GM18502 (cell line): ENCODE data around the gene KIF26A.

ENCODE experiments used
- ATAC-seq: cut with Tn5 transposase; IDR thresholded peaks from one replicate; pipeline ENCODE4 v1.9.1; 2021; ENCODE audit warnings: mild to moderate bottlenecking; ENCODE audit not compliant: unreplicated experiment, poor library complexity

The KIF26A gene

DNA sequence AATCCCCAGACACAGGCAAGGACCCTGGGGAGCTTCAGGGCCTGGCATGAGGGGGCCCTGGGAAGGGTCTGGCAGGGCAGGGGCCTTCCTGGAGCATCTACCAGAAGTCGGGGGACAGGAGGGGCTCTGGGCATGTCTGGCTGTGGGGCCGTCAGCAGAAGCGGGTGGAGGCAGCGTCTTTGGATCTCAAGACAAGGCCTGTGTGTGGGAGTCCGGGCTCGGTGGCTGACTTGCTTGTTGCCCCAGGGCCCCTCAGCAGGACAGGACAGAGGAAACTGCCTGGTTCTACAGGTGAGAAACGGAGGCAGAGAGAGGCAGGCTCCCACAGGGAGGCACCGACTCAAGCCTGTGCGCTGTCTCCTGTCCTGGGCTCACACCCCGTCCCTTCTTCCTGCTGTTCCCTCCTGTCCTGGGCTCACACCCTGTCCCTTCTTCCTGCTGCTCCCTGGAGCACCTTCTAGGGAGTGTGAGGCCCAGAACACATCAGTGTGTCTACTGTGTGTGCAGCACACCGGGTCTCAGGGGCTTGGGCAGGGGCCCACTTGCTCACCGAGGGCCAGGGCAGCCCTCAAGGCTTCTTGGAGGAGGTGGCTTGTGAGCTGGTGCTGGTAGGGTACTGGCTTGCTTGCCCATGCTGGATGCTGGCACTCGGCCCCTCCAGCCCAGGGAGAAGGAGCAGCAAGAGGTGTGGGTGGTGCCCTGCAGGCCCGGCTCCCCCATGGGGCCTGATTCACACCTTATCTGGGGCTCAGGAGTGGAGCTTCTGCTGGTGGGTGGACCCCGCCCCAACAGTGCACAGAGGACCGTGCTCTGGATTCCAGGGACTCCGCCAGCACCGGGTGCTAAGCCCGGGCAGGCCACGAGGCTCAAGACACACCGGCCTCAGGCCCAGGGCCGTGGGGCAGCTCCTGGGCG is 38.0 kb upstream of the KIF26A start:
- no peak for ATAC-seq

DNA sequence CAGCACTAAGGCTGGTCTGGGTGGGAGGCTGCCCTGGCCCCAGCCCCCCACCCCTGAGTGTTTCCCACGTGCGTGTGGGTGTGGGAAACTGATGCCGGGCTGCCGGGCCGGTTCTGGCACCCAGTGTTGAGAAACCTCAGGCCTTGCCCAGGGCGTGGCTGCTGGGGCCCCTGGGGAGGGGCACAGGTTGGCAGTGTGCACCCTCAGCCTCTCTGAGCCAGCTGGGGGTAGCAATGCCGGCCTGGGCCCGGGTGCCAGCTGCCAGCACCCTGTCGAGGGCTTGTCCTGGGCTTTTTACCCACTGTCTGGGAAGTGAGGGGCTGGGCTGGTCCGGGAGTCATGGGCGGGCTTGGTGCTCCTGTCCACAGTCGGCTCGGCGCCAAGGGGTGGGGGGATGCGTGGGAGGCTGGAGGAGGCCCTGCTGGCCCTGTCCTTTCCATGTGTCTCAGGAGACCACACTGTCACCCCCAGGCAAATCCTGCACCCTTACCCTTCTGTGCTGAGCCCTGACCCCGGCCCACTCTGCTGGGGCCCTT is 37.2 kb upstream of the KIF26A start:
- no peak for ATAC-seq

DNA sequence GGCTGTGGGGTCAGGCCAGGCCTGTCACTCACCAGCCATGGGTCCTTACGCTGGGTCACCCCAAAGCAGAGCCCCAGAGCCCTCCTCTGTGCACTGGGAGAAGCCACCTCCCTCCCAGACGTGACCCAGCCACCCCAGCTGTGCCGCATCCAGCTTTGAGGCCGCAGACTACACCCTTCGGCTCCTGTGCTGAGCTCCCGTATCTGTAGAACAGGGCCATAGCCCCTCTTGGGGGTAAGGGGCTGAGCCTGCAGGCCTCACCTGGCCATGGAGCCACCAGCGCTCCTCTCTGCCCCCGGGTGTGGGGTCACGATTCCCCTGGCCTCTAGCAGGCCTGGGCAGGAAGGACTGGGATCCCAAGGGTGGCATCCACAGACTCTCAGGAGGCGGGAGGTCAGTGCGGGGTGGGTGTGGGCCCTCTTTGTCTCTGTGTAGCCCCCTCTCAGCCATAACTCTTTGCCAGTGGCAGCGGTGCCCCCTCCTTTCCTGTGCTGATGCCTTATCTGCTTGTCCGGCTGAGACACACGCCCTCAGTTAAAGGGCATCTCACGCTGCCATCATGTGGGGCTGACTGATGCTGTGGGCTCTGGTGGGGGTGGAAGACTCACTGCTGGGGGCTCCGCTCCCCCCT is 36.6 kb upstream of the KIF26A start:
- ATAC-seq: no peak

DNA sequence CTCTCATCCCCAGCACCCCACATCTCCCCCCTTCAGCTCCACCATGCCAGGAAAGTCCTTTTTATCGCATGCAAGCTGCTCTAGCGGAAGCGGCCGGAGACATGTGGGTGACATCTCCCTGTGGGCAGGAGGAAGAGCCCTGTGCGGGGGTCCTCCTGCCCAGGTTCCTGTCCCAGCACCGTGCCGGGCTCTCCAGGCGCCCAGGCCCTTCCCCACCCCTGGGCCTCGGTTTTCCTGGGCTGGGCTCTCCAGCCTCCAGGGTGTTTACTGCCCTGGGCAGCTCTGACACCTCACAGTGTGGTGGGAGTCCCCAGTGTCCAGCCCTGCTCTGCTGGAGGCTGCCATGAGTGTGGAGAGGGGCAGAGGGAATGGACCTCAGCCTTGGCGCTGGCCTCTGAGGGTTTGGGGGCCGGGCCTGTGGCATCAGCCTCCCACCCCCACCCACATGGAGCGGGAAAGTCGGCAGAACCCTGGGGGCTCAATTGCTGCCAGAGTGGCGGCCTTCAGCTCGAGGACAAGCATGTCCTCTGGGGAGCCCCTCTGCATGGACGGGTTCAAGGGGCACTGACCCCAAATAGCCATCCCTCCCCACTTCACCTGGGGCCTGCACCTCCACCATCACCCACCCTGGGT is 36.0 kb upstream of the KIF26A start:
- ATAC-seq: no peak

DNA sequence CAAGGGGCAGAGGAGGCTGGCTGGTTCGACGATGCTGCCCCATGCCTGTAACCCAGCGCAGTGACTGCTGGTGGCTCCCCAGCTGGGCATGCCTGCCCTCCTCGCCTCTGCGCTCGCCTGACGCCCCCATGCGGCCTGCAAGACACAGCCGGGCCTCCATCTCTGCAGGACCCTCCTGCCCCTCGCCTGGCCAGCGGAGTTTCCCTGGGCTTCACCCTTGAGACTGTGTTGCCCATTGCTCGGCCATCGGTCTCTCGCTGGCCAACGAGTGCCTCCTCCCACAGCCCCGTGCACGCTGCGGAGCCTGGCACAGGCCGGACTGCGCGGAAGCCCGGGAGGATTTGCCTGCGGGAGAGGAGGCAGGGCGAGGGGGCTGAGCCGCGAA is 35.3 kb upstream of the KIF26A start:
- ATAC-seq: no peak

DNA sequence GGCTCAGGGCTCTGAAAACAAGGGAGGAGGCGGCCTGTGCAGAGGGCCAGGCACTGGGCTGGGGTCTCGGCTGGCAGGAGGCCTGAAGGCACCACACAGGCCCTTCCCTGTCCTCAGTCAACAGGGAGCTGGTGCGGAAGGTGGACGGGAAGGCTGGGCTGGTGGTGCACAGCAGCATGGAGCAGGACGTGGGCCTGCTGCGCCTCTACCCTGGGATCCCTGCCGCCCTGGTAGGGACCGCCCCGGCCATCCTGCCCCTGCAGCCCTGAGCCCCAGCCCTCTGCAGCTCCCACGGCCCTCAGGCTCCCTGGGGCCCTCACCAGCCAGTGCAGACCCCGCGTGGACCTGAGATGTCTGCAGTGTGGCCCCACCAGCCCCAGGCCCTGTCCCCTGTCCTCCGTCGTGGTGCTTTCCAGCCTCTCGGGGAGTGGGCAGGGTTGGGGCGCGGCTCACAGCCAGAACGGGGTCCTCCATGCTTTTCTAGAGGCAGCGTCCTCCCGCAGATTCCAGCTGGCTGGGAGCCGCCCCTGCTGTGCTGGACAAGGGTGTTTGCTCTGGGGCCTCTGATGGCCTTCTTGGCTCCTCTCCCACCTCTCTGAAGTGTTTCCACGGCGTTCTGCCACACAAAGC is 34.8 kb upstream of the KIF26A start:
- no peak for ATAC-seq

DNA sequence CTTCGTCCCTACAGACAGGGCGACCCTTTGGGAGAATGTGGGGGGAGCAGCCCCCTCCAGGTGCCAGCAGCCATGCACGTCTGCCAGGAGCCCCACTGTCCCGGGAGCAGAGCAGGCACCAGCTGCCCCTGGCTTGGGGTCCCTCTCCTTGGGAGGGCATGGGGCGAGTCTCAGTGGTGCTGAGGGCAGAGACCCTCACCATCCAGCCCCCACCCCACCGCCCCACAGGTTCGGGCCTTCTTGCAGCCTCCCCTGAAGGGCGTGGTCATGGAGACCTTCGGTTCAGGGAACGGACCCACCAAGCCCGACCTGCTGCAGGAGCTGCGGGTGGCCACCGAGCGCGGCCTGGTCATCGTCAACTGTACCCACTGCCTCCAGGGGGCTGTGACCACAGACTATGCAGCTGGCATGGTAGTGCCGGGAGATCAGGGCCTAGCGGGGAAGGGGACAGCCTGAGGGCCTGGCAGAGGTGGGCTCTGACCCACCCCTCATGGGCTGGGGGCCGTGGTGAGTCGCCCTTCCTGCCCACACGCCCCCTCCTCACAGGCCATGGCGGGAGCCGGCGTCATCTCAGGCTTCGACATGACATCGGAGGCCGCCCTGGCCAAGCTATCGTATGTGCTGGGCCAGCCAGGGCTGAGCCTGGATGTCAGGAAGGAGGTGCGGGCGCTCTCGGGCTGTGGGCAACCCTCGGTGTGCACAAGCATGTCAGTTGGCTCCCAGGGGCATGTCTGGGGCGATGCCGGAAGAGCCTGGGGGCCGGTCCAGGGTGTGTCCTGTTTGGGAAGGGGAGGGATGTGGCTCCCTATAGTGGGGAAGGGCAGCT is 34.1 kb upstream of the KIF26A start:
- no peak for ATAC-seq

DNA sequence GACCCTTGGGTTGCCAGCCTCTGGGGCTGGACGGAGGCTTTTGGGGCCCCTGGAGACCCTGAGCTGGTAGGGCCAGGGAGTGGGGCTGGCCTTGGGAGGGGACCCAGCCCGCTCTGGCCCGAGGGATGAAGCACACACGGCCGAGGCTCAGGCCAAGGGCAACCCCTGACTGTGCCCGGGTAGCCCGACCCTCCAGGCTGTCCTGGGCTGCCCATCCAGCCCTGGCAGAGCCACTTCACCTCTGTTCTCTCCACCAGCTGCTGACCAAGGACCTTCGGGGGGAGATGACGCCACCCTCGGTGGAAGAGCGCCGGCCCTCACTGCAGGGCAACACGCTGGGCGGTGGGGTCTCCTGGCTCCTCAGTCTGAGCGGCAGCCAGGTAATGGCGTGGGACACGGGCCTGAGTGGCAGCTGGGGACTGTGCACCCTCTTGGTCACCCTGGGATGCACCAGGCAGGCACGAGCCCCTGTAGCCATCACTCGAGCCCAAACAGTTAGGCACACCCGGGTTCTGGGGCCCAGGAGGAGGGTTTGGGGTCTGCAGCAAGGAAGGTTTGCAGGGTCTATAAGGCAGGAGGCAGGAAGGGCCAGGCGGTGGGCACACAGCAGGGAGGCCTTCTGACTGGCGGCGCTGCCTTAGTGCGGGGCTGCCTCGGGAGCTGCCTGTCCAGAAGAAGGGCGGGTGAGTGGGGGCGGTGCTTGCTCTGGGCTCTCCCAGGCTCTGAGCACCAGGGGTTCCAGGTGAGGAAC is 33.1 kb upstream of the KIF26A start:
- no peak for ATAC-seq

DNA sequence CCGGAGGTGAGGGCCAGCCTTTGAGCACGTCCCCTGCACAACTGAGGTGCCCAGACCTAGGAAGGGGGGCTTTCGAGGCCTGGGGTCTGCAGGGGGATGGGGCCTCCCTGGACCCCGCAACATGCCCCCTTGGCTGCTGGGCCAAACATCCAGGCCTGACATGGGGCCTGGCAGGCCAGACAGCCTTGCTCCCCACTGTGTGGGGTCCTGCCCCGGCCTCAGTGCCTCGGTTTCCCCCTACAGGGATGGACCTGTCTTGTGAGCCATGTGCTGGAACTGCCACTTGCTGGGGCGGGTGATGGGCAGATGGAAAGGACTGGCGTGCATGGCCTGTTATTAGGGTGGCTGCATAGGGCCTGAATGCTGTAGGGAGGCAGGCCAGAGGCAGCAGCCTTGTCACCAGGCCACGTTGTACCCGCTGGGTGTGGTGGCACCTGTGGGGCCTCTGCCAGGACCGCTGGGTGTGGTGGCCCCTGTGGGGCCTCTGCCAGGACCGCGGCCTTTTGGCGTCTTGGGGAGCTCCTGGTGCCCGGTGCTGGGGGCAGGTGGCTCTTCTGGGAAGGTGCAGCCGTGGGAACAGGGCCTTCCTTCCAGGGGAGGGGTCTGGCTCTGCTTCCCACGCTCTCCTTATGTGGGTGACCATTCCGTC is 32.4 kb upstream of the KIF26A start:
- no peak for ATAC-seq

DNA sequence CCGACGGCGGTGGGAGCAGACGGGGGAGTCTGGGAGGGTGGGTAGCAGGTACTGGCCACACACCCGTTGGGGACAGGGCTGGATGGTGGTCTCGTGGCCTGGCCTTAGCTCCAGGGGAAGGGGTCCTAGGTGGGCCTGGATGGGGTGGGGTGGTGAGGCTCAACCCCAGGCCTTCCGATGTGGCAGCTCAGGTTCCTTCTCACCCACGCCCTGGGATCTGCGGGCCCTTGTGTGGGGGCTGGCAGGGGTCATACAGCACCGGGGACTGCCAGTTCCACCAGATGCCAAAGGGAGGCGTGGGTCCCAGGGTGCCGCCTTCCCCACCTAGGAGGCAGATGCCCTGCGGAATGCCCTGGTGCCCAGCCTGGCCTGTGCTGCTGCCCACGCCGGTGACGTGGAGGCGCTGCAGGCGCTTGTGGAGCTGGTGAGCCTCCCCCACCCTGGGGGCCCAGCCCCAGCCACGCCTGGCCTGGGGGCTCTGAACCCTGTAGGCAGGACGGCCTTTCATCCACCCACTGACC is 31.9 kb upstream of the KIF26A start:
- no peak for ATAC-seq

DNA sequence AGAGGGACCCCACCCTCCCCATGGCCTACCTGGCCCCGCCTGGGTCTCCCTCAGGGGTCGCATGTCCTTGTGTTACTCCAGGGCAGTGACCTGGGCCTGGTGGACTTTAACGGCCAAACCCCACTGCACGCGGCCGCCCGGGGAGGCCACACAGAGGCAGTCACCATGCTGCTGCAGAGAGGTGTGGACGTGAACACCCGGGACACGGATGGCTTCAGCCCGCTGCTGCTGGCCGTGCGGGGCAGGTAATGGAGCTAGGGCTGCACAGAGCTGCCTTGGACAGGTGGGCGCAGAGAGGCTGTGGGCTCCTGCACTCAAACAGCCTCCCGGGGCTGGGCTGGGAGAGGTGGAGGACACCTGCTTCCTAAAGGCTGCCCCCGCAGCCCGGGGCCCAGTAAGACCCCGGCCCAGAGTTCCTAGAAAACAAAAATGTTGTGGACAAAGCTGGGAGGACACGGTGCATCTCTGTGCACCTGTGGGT is 31.2 kb upstream of the KIF26A start:
- ATAC-seq: no peak

DNA sequence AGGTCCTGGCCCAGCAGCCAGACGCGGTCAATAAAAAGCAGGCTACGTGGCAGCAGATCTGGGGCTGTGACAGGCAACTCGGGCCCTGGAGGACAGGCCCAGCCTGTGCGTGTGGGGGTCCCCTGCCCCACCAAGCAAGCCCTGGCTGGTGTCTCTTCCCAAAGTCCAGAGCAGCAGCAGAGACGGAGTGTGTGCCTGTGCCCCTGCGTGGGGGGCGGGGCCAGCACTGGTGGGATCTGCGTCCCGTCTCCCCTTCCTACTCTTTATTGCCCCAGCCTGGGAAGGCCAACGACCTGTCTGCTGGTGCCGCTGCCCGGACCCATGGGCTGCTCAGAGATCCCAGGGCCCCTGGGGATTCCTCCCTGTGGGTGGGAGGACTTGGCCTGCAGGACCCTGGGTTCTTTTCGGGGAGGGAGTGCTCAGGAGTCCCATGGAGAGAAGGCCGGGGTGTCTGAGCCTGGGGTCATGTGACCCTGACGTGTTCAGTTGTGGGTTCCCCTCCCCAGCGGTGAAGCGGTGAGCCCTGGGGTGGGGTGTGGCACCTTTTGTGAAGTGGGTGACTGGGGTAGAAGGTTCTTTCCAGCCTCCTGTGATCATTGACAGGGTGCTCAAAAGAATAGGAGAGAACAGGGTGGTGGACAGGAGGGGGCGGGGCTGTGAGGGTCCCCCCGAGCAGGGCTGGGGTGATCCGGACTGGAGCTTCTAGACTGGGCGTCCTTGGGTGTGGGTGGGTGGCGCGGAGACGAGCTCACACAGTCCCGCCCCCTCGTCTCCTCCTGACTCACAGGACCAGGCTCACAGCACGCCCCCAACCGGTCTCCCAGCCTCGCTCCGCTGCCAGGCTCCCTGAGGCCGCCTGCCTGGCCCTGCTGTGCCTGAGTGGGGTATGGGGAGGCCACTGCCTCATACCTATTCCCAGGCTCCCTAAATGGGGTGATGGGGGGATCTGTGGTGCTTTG is 30.5 kb upstream of the KIF26A start:
- no peak for ATAC-seq

DNA sequence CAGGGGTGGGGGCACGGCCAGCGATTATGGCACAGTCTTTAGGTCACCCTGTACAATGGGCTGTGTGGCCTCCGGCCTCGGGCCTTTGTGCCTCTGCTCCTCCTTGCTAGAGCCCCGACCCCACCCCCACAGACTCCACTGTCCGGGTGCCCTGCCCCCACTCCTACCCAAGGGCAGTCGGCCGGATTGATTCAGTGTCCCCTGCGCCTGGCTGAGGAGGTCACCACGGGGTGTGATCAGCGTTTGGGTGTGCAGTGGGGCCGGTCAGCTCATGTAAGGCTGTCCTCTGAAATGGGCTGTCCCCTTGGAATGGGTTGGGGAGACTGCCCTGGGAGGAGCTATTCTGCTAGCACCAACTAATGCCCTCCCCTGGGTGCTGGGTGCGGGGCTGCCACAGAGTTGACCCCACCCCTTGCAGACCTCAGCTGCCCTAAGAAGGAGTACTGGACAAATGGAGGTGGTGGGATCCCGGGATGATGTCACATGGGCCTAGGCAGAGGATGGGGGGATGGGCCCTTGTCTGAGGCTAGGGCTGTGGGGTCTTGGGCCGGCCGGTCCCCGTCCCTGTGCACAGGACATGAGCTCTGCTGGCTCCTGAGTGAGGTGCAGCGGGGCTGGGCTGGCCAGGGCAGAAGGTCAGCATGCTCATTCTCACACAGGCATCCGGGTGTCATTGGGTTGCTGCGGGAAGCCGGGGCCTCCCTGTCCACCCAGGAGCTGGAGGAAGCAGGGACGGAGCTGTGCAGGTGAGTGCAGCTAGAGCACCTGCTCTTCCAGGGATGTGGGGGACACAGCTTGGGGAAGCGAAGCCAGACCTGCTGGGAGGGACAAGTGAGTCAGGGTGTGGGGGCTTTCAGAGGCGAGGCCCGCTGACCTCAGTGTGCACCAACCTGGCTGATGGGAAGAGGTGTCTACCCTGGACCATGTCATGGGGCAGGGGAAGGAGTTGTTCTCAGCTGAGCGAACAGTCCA is 29.5 kb upstream of the KIF26A start:
- no peak for ATAC-seq

DNA sequence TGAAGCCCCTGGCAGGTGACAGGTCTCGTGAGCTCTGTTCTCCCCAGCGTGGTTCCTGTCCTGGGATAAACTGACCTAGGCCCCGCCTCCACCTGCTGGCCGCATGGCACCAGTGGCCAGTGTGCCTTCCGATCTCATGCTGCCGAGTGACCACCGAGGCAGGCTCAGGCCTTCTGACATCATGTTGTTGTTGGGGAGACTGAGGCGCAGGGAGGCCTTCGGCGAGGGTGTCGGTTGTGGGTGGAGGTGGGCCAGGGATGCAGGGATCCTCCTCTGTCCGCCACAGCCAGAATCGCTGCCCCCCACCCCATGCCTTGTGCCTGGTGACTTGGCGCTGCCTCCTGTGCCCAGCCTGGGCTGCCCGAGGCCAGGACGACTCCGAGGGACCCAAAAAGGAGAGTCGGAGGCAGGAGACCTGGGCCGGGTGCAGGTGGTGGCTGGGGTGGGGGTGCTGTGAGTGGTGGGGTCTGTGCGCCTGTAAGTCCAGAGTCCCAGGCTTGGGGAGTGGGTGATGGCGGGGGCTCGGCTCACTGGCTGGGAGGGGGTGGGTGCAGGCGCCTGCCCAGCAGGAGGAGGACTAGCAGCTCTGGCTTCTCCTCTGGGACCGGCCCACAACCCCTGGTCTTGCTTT is 28.5 kb upstream of the KIF26A start:
- ATAC-seq: no peak

DNA sequence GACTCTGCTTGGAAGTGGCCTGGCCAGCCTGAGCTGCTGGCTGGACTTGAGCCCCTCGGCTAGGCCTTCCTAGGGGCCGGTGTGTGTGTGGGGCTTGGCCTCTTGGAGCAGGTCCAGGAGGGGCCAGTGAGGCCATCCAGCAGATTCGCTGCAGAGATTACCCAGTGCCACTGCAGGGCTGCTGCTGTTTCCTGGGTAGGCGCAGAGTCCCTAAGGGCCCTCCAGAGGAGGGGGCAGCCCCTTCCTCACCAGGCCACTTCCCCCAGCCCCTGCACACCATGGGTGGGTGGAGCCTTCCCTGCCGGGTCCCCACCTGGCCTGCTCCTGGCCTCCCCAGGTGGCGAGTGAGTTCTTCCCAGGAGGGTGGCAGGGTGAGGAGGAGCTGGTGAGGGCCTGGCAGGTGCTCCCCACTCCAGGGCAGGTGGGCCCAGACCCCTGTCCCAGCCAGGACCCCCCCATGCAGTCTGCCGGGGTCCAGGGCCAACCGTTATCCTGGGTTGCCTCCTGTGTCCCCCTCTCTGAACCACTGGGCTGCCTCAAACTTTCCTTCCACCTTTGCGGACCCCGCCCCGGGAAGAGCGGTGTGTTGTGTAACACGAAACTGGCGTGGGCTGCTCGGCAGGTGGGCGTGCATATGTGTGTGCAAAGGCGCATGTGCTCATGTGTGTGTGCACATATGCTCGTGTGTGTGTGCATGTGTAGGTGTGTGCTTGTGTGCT is 27.7 kb upstream of the KIF26A start:
- ATAC-seq: no peak
